Muscle of back (tissue), 13 donors: ENCODE measurements around the gene PTPN13. TPM values are rescaled to one million over a fixed set of nuclear protein-coding genes. Genes with fewer than 3 reads are reported as not detected.

Experiments used
- DNase-seq, 3 donors: peaks; one replicate each; pipeline versions ENCODE4 v3.0.0 to v3.0.0-alpha.2; 2013
- long read RNA-seq, 9 donors: transcript quantifications; one replicate each; lab custom pipeline, GENCODE V29; 2026
- polyA plus RNA-seq, 10 donors: library from polyadenylated mRNA; unstranded; fragments of 120-200 nt; gene quantifications; one replicate each; pipeline ENCODE4 v1.2.1, GENCODE V29; 2013; ENCODE audit not compliant: insufficient read length in 10 of 10

PTPN13 gene
- 10 to 100 TPM in 2 of 10 donors, 1 to 10 TPM in 8; 5.3 to 23.2 (median 5.7) TPM for polyA plus RNA-seq
- long read RNA-seq, donor 1, result 0 reads
- long read RNA-seq, donor 2, result 0 reads
- long read RNA-seq, donor 3, result 0 reads
- long read RNA-seq, donor 4, result 0 reads
- long read RNA-seq, donor 5, result 0 reads
- long read RNA-seq, donor 6, result 0 reads
- long read RNA-seq, donor 7, result 0 reads
- long read RNA-seq, donor 8, result 0 reads
- long read RNA-seq, donor 9, result 0 reads

GRCh38 chr4:86593688-86594558, at the start of gene PTPN13:
Gene PTPN13 (plus strand): TSS chr4:86594315. CDS start chr4:86635257, 40,942 bp downstream.
- peak; percentile 87 to 96 (median 94) for DNase-seq

GRCh38 chr4:86547140-86547539, 47.0 kb upstream of the PTPN13 start:
- no peak for DNase-seq

- no peak for DNase-seq
Observed at GRCh38 chr4:86549163-86549788, 44.8 kb upstream of the PTPN13 start.

GRCh38 chr4:86551387-86551786, 42.7 kb upstream of the PTPN13 start:
- DNase-seq, result no peak

GRCh38 chr4:86554646-86555045, 39.5 kb upstream of the PTPN13 start:
- no peak for DNase-seq

GRCh38 chr4:86556791-86557415, 37.2 kb upstream of the PTPN13 start:
- no peak for DNase-seq

GRCh38 chr4:86557526-86557925, 36.6 kb upstream of the PTPN13 start:
- no peak for DNase-seq

GRCh38 chr4:86558258-86558657, 35.9 kb upstream of the PTPN13 start:
- no peak for DNase-seq

GRCh38 chr4:86558797-86559196, 35.3 kb upstream of the PTPN13 start:
- no peak for DNase-seq

GRCh38 chr4:86560447-86560846, 33.7 kb upstream of the PTPN13 start:
- DNase-seq, result no peak

- DNase-seq, result no peak
Observed at GRCh38 chr4:86561256-86561655, 32.9 kb upstream of the PTPN13 start.

- DNase-seq, result no peak
Observed at GRCh38 chr4:86563416-86563815, 30.7 kb upstream of the PTPN13 start.

- DNase-seq, result no peak
Observed at GRCh38 chr4:86564795-86565194, 29.3 kb upstream of the PTPN13 start.

GRCh38 chr4:86565651-86566050, 28.5 kb upstream of the PTPN13 start:
- DNase-seq, result no peak

GRCh38 chr4:86569103-86569870, 24.8 kb upstream of the PTPN13 start:
- DNase-seq, result no peak

GRCh38 chr4:86579941-86580340, 14.2 kb upstream of the PTPN13 start:
- no peak for DNase-seq

GRCh38 chr4:86582410-86582809, 11.7 kb upstream of the PTPN13 start:
- DNase-seq, result peak in 1 of 3 donors; percentile 6

GRCh38 chr4:86586160-86586572, 7.9 kb upstream of the PTPN13 start:
- DNase-seq, result no peak

GRCh38 chr4:86586626-86587380, 7.3 kb upstream of the PTPN13 start:
- peak in 1 of 3 donors; percentile 27 for DNase-seq

- no peak for DNase-seq
Observed at GRCh38 chr4:86587381-86588140, 6.6 kb upstream of the PTPN13 start.
